Hematopoietic multipotent progenitor cell treated with erythropoietin and hydrocortisone succinate and interleukin-3 and kit ligand, for 17 days (in vitro differentiated cells): ENCODE measurements around the gene CMTR1.

ENCODE experiments used
- DNase-seq: peaks from one replicate; pipeline ENCODE4 v3.0.0-alpha.2; 2015; ENCODE audit warnings: low spot score

The CMTR1 gene

GRCh38 chr6:37432916-37433656, at the start of gene CMTR1:
CMTR1 (plus strand) TSS chr6:37433221; CDS start chr6:37435630, 2,409 bp downstream.
- DNase-seq, result peak; percentile 91

GRCh38 chr6:37388578-37388977, 44.4 kb upstream of the CMTR1 start:
- no peak for DNase-seq

GRCh38 chr6:37389857-37390256, 43.2 kb upstream of the CMTR1 start:
- no peak for DNase-seq

- no peak for DNase-seq
Observed at GRCh38 chr6:37391120-37391519, 41.9 kb upstream of the CMTR1 start.

- DNase-seq, result no peak
Observed at GRCh38 chr6:37392821-37393220, 40.2 kb upstream of the CMTR1 start.

GRCh38 chr6:37393381-37393929, 39.6 kb upstream of the CMTR1 start:
- no peak for DNase-seq

- DNase-seq, result no peak
Observed at GRCh38 chr6:37396571-37397180, 36.3 kb upstream of the CMTR1 start.

- DNase-seq, result no peak
Observed at GRCh38 chr6:37399131-37399530, 33.9 kb upstream of the CMTR1 start.

GRCh38 chr6:37399795-37400490, 33.1 kb upstream of the CMTR1 start:
- no peak for DNase-seq

GRCh38 chr6:37401658-37402057, 31.4 kb upstream of the CMTR1 start:
- DNase-seq, result peak; percentile 48

- DNase-seq, result no peak
Observed at GRCh38 chr6:37406726-37407341, 26.2 kb upstream of the CMTR1 start.

GRCh38 chr6:37407948-37408347, 25.1 kb upstream of the CMTR1 start:
- DNase-seq, result no peak

- DNase-seq, result no peak
Observed at GRCh38 chr6:37409501-37409900, 23.5 kb upstream of the CMTR1 start.

- no peak for DNase-seq
Observed at GRCh38 chr6:37417393-37417792, 15.6 kb upstream of the CMTR1 start.

- DNase-seq, result no peak
Observed at GRCh38 chr6:37418722-37419121, 14.3 kb upstream of the CMTR1 start.

- no peak for DNase-seq
Observed at GRCh38 chr6:37426058-37426944, 6.7 kb upstream of the CMTR1 start.

- no peak for DNase-seq
Observed at GRCh38 chr6:37426945-37427510, 6.0 kb upstream of the CMTR1 start.

- no peak for DNase-seq
Observed at GRCh38 chr6:37429352-37429750, 3.7 kb upstream of the CMTR1 start.

- DNase-seq, result no peak
Observed at GRCh38 chr6:37432590-37432915, 468 bp upstream of the CMTR1 start.

- no peak for DNase-seq
Observed at GRCh38 chr6:37433657-37434271, 743 bp downstream of the CMTR1 start.

- DNase-seq, result no peak
Observed at GRCh38 chr6:37435373-37435772, 2.4 kb downstream of the CMTR1 start.
